Lower lobe of right lung (tissue), 2 donors: Measurements from ENCODE around the gene RPL15. TPM values are rescaled to one million over a fixed set of nuclear protein-coding genes. Genes with fewer than 3 reads are reported as not detected.

Experiments
- ATAC-seq, 2 donors: fragments of 200-7000 bp; cut with Tn5 transposase; one replicate each; pipeline ENCODE4 v1.9.1; 2020 to 2022; ENCODE audit warnings: mild to moderate bottlenecking in 2 of 2, moderate library complexity in 2 of 2
- DNase-seq: peaks from one replicate; pipeline ENCODE4 v3.0.0-alpha.2; 2020
- H3K27ac ChIP-seq: fragments of 200-600 bp; one replicate; pipeline ENCODE4 v1.8.0; 2022
- H3K27me3 ChIP-seq: fragments of 200-600 bp; one replicate; pipeline ENCODE4 v1.8.0; 2022; ENCODE audit warnings: low read depth
- H3K36me3 ChIP-seq: fragments of 200-600 bp; one replicate; pipeline ENCODE4 v1.8.0; 2022; ENCODE audit warnings: mild to moderate bottlenecking
- H3K4me1 ChIP-seq: fragments of 200-600 bp; one replicate; pipeline ENCODE4 v1.8.0; 2022
- H3K4me3 ChIP-seq: fragments of 200-600 bp; one replicate; pipeline ENCODE4 v1.8.0; 2022; ENCODE audit warnings: mild to moderate bottlenecking
- H3K9me3 ChIP-seq: fragments of 200-600 bp; one replicate; pipeline ENCODE4 v1.8.0; 2022
- intact Hi-C: fragments of 100-400 bp; cut with DNase I; formaldehyde crosslinking; loops from one replicate; pipeline ENCODE4 v1.11.0; 2022
- total RNA-seq: library from RNA; stranded (reverse); fragmentation: NEBNext Ultra II Directional; extraction: Animal tissue kit (Norgen Biotek cat#: 25700); gene quantifications from one replicate; pipeline ENCODE4 v1.2.1, GENCODE V29; 2021
- TF ChIP-seq, protein P1 (sequence below): fragments of 200-600 bp; IDR thresholded peaks from one replicate; pipeline ENCODE4 v1.8.0; 2022; ENCODE audit warnings: antibody characterized with exemption, mild to moderate bottlenecking
- donor health status: DM: no; HTN: yes; CAD: no; lungs with severe emphysema.

RPL15 gene
- total RNA-seq, 1 donor from 2014 or later = 1,413 TPM

DNA sequence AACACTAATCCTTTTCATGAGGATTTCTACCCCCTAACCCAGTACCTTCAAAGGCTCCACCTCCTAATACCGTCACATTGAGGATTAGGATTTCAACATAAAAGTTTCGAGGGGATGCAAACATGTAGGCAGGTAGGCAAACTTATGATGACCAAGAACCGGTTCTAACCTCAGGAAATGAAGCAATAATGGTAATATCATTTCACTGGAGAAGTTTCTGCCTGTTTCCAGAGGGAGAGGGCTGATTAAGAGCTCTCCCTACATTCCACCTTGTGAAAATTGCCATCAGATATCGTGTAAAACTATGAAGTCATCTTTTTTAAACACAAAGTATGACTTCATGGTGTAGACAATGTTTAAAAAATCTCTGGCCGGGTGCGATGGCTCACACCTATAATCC, 31.7 kb upstream of the RPL15 start:
- H3K36me3 ChIP-seq = peaks cover 5% of the 10 kb centered on the region
- no peak overlapping the region for H3K27ac ChIP-seq
- DNase-seq (no peak), ATAC-seq (peak; percentile 64 to 69)
- intact Hi-C loops = no loop called here
- no peak overlapping the region for H3K4me3 ChIP-seq
- H3K4me1 ChIP-seq = peaks cover 10% of the 10 kb centered on the region
- H3K9me3 ChIP-seq = no peaks in the 10 kb centered on the region
- TF ChIP-seq, protein P1, sequence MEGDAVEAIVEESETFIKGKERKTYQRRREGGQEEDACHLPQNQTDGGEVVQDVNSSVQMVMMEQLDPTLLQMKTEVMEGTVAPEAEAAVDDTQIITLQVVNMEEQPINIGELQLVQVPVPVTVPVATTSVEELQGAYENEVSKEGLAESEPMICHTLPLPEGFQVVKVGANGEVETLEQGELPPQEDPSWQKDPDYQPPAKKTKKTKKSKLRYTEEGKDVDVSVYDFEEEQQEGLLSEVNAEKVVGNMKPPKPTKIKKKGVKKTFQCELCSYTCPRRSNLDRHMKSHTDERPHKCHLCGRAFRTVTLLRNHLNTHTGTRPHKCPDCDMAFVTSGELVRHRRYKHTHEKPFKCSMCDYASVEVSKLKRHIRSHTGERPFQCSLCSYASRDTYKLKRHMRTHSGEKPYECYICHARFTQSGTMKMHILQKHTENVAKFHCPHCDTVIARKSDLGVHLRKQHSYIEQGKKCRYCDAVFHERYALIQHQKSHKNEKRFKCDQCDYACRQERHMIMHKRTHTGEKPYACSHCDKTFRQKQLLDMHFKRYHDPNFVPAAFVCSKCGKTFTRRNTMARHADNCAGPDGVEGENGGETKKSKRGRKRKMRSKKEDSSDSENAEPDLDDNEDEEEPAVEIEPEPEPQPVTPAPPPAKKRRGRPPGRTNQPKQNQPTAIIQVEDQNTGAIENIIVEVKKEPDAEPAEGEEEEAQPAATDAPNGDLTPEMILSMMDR = no peak
- H3K27me3 ChIP-seq = no peaks in the 10 kb centered on the region

DNA sequence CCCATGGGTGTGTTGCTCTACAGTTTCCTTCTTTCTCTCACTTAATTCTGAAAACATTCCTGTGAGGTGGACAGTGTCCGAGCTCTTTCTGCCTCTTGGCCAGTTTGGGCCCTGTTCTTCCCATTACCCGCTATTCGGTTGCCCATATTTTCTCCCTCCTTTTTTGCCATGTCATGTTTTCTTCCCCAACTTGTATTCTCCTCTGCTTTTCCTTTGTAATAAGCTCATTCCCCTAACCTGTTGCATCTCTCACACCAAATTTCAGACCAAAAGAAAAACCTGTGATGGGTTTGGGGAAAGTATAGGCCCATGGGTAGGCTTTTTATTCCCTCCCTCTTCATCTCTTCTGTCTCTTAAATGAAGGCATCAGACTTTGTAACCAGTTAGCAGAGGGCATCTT, 30.6 kb upstream of the RPL15 start:
- Histone ChIP-seq H3K4me3 (no peak overlapping the region), H3K4me1 (peaks cover 10% of the 10 kb centered on the region), H3K27me3 (no peaks in the 10 kb centered on the region), H3K9me3 (no peaks in the 10 kb centered on the region), H3K27ac (no peak overlapping the region), H3K36me3 (peaks cover 10% of the 10 kb centered on the region)
- ATAC-seq = no peak
- intact Hi-C loops = no loop called here
- TF ChIP-seq, protein P1 = no peak
- DNase-seq = no peak

DNA sequence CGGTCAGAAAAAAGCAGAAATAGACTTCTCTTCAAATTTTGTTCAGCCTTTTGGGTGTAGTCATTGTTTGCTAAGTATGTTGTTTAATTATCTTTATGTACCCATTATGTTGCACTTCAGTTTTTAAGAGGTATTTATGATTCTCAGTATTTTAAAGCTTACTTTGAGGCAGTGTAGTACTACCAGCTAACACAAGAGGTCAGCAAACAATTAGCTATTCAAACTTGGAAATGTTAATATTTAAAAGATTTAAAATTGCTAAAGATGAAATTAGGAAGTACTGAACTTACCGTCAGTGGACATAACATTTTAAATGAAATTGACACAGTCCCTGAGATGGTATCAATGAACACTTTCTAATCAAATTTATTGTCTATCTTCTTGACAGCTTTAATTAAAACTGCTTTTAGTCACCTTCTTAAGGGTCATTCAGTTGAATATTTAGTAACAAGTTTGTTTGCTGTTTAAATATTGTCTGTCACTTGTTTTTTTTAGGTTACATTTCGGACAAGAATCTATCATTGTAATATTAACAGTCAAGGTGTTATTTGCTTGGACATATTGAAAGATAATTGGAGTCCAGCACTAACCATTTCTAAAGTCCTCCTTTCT, 28.2 kb upstream of the RPL15 start:
- TF ChIP-seq, protein P1 = peak; percentile 88
- Histone ChIP-seq H3K4me3 (no peak overlapping the region), H3K36me3 (peaks cover 10% of the 10 kb centered on the region), H3K9me3 (no peaks in the 10 kb centered on the region), H3K27ac (no peak overlapping the region), H3K27me3 (no peaks in the 10 kb centered on the region), H3K4me1 (peaks cover 10% of the 10 kb centered on the region)
- DNase-seq = no peak
- intact Hi-C loops = no loop called here
- peak in 1 of 2 donors; percentile 50 for ATAC-seq

DNA sequence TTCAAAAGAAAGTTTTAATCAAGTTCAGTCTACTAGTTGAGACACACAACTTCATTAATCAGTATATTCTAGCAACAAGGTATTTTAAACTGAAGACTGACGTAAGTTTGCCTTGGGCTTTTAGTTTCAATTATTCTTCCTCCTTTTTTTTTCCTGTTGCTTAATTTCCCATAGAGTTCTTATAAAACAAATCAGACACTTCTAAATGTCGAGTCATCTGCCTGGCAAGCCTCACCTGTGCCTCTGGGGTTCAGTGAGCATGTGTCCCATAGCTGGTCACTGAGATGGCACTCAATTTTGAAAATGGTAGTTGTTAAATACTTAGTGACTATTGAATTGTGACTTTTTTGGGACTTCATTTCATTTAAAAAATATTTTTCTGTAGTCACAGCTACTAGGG, 27.5 kb upstream of the RPL15 start:
- peaks cover 10% of the 10 kb centered on the region for H3K36me3 ChIP-seq
- intact Hi-C loops = no loop called here
- H3K4me3 ChIP-seq = no peak overlapping the region
- ATAC-seq = no peak
- TF ChIP-seq, protein P1 = no peak
- H3K27ac ChIP-seq = no peak overlapping the region
- H3K4me1 ChIP-seq = peaks cover 10% of the 10 kb centered on the region
- no peaks in the 10 kb centered on the region for H3K27me3 ChIP-seq
- no peaks in the 10 kb centered on the region for H3K9me3 ChIP-seq
- no peak for DNase-seq

DNA sequence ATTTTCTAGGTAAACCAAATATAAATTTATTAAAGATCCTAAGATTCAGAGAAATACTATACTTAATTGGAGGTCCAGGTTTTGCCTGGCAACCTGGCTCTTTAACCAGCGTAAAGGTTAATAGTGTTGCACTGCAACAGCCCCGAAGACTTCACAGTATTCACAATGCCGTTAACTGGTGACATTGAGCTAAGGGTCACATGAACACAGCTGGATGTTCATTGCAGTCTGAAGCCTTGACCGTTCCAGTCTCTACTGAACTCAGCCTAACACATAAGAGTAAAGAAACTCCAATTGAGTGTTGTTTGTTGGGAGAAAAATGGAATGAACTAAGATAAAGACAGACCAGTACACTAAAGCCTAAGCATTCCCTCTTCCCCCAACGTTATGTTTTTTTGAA, 27.0 kb upstream of the RPL15 start:
- no peak overlapping the region for H3K27ac ChIP-seq

More for the DNA sequence above, 27.0 kb upstream of the RPL15 start:
- TF ChIP-seq, protein P1 = no peak
- peaks cover 10% of the 10 kb centered on the region for H3K36me3 ChIP-seq
- intact Hi-C loops = no loop called here
- no peak overlapping the region for H3K4me3 ChIP-seq
- H3K4me1 ChIP-seq = peaks cover 10% of the 10 kb centered on the region
- ATAC-seq = no peak
- no peaks in the 10 kb centered on the region for H3K9me3 ChIP-seq
- H3K27me3 ChIP-seq = no peaks in the 10 kb centered on the region
- no peak for DNase-seq
